Spinal cord (tissue), 10 donors: Measurements from ENCODE around the gene GADL1. TPM values are rescaled to one million over a fixed set of nuclear protein-coding genes. Genes with fewer than 3 reads are reported as not detected.

ENCODE experiments used
- DNase-seq, 6 donors: peaks; one replicate each; pipeline versions ENCODE4 v3.0.0 to v3.0.0-alpha.2; 2013 to 2015; ENCODE audit warnings: low spot score in 6 of 6, low read depth in 4 of 6
- H3K27ac ChIP-seq: one replicate; pipeline ENCODE4 v1.5.1; 2013; ENCODE audit warnings: low read depth, low read length, control low read depth
- H3K27me3 ChIP-seq: one replicate; pipeline ENCODE4 v1.6.1; 2013; ENCODE audit warnings: low read length; ENCODE audit not compliant: control insufficient read depth, insufficient read depth
- H3K36me3 ChIP-seq: one replicate; pipeline ENCODE4 v1.6.1; 2013; ENCODE audit warnings: low read length; ENCODE audit not compliant: control insufficient read depth, insufficient read depth
- H3K4me1 ChIP-seq: one replicate; pipeline ENCODE4 v1.6.1; 2013; ENCODE audit warnings: low read length; ENCODE audit not compliant: control insufficient read depth, insufficient read depth
- H3K4me3 ChIP-seq: one replicate; pipeline ENCODE4 v1.5.1; 2013; ENCODE audit warnings: low read depth, low read length, control low read depth
- H3K9me3 ChIP-seq: one replicate; pipeline ENCODE4 v1.6.1; 2013; ENCODE audit warnings: low read length; ENCODE audit not compliant: control insufficient read depth, insufficient read depth
- WGBS: methylation state at CpG from one replicate; pipeline ENCODE4 v1.1.5; 2013; ENCODE audit warnings: missing lambda C conversion rate; ENCODE audit not compliant: insufficient coverage; 5-methylcytosine and 5-hydroxymethylcytosine counted together
- polyA plus RNA-seq, 2 donors: library from polyadenylated mRNA; unstranded; fragments of 120-200 nt; gene quantifications; one replicate each; pipeline ENCODE4 v1.2.1, GENCODE V29; 2013; ENCODE audit not compliant: insufficient read length in 2 of 2
- total RNA-seq, 2 donors: library from RNA; depleted of rRNA in 1 of 2; stranded (reverse); fragments of 120-200 nt in 1 of 2; fragments of >200 nt in 1 of 2; gene quantifications; one replicate each; pipeline versions ENCODE4 v1.2.3 to v1.2.4, GENCODE V29; 2013 to 2014
- donor health status: healthy.

The GADL1 gene
- total and polyA plus RNA-seq, 4 donors = 0.21 to 0.79 (median 0.48) TPM

DNA sequence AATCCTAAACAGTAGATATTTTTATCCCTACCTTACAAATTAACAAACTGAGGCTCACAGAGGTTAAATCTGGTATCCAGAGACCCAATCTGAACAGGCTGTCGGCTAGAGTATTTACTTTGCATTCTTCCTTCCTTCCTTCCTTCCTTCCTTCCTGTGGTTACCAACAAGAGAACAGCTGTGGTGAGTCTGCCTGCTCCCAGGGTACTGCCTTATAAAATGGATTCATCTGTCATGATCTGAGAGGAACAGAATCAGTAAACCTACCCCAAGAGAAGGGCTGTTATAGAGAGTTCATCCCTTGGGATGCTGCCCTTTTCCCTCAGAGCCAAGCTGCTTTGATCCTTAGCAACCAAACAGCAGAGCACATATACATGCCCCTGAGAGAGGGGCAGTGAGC lies 3.6 kb downstream of the GADL1 start:
- Histone ChIP-seq H3K9me3 (no peaks in the 10 kb centered on the region), H3K4me1 (peaks cover 4% of the 10 kb centered on the region), H3K36me3 (no peaks in the 10 kb centered on the region), H3K27me3 (peaks cover 12% of the 10 kb centered on the region), H3K4me3 (no peak overlapping the region), H3K27ac (no peak overlapping the region)
- no peak for DNase-seq
- WGBS = no CpG with 5 or more reads among the region's 1 CpG

DNA sequence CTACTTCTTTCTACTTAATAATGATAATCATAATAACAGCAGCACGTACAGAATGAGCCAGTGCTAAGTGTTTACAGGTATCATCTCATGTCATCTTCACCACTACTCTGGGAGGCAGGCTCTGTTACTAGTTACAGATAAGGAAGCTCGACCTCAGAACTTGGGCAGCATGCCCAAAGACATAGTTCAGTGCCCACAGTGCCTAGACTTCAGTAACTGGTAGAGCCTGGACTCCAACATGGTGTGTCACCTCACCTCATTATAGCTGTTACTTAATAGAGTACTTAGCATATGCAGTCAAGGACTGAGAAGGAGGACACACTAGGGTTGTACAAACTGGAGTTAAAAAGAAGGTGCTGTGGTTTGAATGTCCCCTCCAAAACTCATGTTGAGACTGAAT lies 7.6 kb downstream of the GADL1 start:
- Histone ChIP-seq H3K4me1 (no peaks in the 10 kb centered on the region), H3K27me3 (no peaks in the 10 kb centered on the region), H3K4me3 (no peak overlapping the region), H3K36me3 (no peaks in the 10 kb centered on the region), H3K27ac (no peak overlapping the region), H3K9me3 (no peaks in the 10 kb centered on the region)
- DNase-seq = no peak
- no CpG with 5 or more reads among the region's 2 CpGs for WGBS

DNA sequence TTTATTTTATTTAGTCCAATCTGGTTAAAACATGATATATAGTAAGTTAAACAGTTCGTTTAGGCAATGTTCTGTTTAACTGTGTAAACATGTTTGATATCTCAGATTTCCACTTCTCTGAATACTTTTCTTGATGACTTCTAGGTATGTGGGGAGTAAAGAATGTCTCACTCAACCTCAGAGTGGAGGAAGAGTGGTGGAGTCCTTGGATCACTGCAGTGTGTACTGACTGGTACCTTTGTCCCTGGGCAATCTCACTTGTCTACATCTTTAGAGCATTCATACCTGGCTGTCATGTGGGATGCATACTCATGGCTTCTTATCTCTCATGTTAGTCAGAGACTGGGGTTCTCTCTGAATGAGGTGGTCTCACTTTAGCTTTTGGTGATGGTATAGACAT lies 15.6 kb downstream of the GADL1 start:
- DNase-seq = no peak
- no peaks in the 10 kb centered on the region for H3K27me3 ChIP-seq
- H3K9me3 ChIP-seq = no peaks in the 10 kb centered on the region
- no peaks in the 10 kb centered on the region for H3K4me1 ChIP-seq
- no CpG with 5 or more reads among the region's 1 CpG for WGBS
- H3K27ac ChIP-seq = no peak overlapping the region
- no peak overlapping the region for H3K4me3 ChIP-seq
- H3K36me3 ChIP-seq = no peaks in the 10 kb centered on the region

DNA sequence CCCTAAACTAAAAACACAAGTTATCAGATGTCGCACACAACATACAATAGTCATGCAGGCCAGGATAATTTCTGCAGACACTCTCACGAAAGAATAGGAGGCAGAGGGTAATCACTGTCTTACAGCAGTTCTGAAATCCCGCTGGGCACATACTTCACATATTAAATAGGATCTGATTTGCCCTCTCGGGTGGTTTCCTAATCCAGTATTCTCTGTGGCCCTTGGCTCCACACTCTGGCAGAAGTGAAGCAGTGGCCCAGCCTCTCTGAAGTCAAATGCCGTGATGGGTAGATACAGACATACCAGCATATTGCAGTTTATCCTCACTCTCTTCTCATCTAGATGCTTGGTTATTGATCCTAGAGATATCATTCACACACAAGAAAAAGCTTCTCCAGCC lies 19.0 kb downstream of the GADL1 start:
- Histone ChIP-seq H3K9me3 (no peaks in the 10 kb centered on the region), H3K36me3 (no peaks in the 10 kb centered on the region), H3K27ac (no peak overlapping the region), H3K4me1 (no peaks in the 10 kb centered on the region), H3K27me3 (no peaks in the 10 kb centered on the region), H3K4me3 (no peak overlapping the region)
- WGBS = 81% methylated on average over 5 of the region's 5 CpGs
- DNase-seq = no peak

DNA sequence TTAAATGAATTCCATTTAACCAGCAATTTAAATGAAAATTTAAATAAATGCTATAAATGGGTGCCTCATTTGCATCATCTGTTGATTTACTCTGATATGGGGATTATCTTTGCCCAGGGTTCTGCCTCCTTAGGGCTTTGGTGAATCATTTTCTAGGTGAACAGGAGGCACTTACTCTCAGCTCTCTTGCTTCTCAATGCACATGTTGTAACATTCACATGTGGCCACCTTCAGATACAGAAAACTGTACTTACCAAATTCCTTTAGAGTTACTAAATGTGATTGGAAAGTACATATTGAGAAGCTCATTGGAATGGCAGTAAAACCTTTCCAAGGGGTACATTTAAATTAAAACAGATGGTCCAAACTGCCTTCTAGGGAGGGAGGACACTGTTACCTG lies 20.8 kb downstream of the GADL1 start:
- no peak overlapping the region for H3K27ac ChIP-seq
- no peaks in the 10 kb centered on the region for H3K27me3 ChIP-seq
- no peaks in the 10 kb centered on the region for H3K4me1 ChIP-seq
- H3K36me3 ChIP-seq = no peaks in the 10 kb centered on the region
- no peak for DNase-seq
- no peaks in the 10 kb centered on the region for H3K9me3 ChIP-seq
- no peak overlapping the region for H3K4me3 ChIP-seq

DNA sequence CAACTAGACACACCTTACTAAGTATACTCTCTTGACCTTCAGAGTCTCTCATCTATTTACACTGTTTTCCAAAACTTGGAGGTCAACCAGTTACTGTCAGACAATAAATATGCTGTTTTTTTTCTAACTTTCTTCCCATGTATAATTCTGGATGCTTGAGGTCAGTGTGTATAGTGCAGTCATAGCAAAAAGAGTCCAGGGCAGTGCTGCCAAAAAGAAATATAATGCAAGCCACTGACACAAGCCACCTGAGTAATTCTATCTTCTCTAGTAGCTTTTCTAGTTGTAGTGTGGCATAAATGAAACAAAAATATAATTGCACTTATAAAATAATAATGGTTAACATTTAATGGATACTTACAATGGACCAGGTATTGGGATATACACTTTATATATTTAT lies 21.6 kb downstream of the GADL1 start:
- Histone ChIP-seq H3K4me3 (no peak overlapping the region), H3K27me3 (no peaks in the 10 kb centered on the region), H3K4me1 (no peaks in the 10 kb centered on the region), H3K27ac (no peak overlapping the region), H3K36me3 (no peaks in the 10 kb centered on the region), H3K9me3 (no peaks in the 10 kb centered on the region)
- DNase-seq = no peak

DNA sequence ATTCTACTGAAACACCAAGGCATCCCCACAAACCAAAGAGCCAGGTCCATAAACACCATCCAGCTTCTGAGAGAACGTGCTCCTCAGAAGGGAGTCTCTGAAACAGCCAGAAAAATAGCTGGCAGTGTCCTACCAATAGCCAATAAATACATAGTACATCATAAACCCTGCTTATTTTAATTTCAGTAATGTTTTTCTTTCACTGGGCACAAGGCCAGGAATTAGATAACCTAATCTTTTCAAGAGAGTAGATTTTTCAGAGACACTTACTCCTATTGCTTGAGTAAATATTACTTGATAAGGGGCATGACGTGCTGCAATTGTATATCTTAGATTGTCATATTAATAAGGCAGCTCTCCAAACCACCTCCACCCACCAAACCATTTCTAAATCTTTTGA lies 22.7 kb downstream of the GADL1 start:
- Histone ChIP-seq H3K27me3 (no peaks in the 10 kb centered on the region), H3K27ac (no peak overlapping the region), H3K4me3 (no peak overlapping the region), H3K36me3 (no peaks in the 10 kb centered on the region), H3K4me1 (no peaks in the 10 kb centered on the region), H3K9me3 (no peaks in the 10 kb centered on the region)
- DNase-seq = peak in 2 of 6 donors; percentile 17 to 42
- no CpG with 5 or more reads among the region's 2 CpGs for WGBS

DNA sequence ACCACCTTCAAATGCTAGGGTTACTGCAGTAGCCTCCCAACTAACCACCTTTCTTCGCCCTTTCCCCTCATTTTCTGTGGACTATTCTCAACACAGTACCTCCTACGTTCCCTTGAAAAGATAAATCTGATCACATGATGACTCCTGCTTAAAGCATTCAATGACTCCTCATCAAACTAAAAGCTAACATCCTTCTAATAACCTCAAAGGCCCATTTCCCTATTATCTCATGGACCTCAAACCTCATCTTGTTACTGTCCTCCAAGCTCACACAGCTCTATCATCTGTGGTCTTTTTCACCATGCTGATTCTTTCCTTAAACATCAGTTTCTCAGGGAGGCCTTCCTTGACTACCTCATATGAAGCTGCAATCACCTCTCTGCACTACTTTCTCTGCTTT lies 29.6 kb downstream of the GADL1 start:
- H3K9me3 ChIP-seq = no peaks in the 10 kb centered on the region
- WGBS = 94% methylated on average over 2 of the region's 2 CpGs

DNA sequence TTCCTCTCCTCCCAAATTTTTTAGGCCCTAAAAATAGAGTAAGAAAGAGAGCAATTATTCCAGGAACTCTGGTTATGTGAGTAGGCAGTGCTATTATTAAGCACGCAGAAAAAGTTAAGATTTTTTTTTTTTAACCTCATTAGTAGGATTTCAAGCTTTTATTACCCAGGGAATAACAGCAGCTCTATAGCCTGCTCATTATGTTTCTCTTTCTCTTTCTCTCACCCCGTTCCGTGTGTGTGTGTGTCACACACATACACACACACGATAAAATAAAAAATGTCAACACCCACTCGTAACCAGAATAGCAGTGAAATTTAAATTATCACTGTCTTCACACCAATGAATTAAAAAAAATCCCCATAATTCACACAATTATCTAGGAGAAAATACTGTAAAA lies 30.3 kb downstream of the GADL1 start:
- Histone ChIP-seq H3K27ac (no peak overlapping the region), H3K27me3 (no peaks in the 10 kb centered on the region), H3K9me3 (no peaks in the 10 kb centered on the region), H3K36me3 (no peaks in the 10 kb centered on the region), H3K4me1 (no peaks in the 10 kb centered on the region), H3K4me3 (no peak overlapping the region)
- 33% methylated on average over 1 of the region's 5 CpGs for WGBS
- DNase-seq = no peak

More for the DNA sequence above, 29.6 kb downstream of the GADL1 start:
- no peaks in the 10 kb centered on the region for H3K27me3 ChIP-seq
- DNase-seq = no peak
- no peaks in the 10 kb centered on the region for H3K36me3 ChIP-seq
- no peak overlapping the region for H3K4me3 ChIP-seq
- H3K4me1 ChIP-seq = no peaks in the 10 kb centered on the region
- no peak overlapping the region for H3K27ac ChIP-seq

DNA sequence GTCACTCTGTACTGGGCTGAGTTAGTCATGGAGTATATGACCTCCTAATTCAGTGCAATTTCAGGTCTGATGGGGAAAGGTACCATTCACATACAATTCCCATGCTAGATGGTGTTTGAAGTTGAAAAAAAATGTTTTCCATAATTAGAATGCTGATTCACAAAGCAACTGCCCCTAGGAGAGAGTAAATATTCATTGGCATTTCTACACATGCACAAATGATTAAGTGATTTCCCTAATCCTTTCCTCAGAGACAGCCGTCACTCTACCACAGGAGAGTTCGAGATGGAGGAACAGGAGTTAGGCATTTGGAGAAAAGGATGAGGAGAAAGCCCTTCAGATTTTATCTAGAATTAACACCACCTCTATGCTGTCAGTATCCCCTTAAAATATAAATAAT lies 32.5 kb downstream of the GADL1 start:
- H3K4me1 ChIP-seq = no peaks in the 10 kb centered on the region
- no peaks in the 10 kb centered on the region for H3K36me3 ChIP-seq
- WGBS = no CpG with 5 or more reads among the region's 2 CpGs
- no peak overlapping the region for H3K27ac ChIP-seq
- no peak overlapping the region for H3K4me3 ChIP-seq
- no peaks in the 10 kb centered on the region for H3K9me3 ChIP-seq
- no peaks in the 10 kb centered on the region for H3K27me3 ChIP-seq
- no peak for DNase-seq
